Measurements from ENCODE around the gene CAMSAP2. TPM values are rescaled to one million over a fixed set of nuclear protein-coding genes. Genes with fewer than 3 reads are reported as not detected.

The CAMSAP2 gene
- polyA plus RNA-seq, 1 of the 3 experiments (the other 2 are of a cell fraction): 5.5 TPM

GRCh38 chr1:200733907-200734306 lies 4.8 kb upstream of the CAMSAP2 start (continued):
- TF ChIP-seq MXI1 (IDR thresholded peaks at IDR 0.05; ENCODE audit: low read depth, low read length): no peak

GRCh38 chr1:200737647-200738291 lies 924 bp upstream of the CAMSAP2 start:
- CTCF ChIA-PET: interaction anchor here (1.2 kb wide), 1 partner anchor 116 kb away, joined by 8 read pairs; no protein-coding TSS in a partner anchor

More at GRCh38 chr1:200737647-200738291, 924 bp upstream of the CAMSAP2 start:
- TF ChIP-seq EP300 (IDR thresholded peaks at IDR 0.05; ENCODE audit: borderline replicate concordance in 1 of 2, low read depth in 1 of 2, low read length in 1 of 2): no peak
- no peak for TF ChIP-seq MXI1 (IDR thresholded peaks at IDR 0.05; ENCODE audit: low read depth, low read length)
- TF ChIP-seq TAF1 (IDR thresholded peaks at IDR 0.05; ENCODE audit: borderline replicate concordance, low read depth, low read length): no peak
- no peak for TF ChIP-seq FOXJ3 (CRISPR knock-in tag; IDR thresholded peaks at IDR 0.05)
- TF ChIP-seq ELF1 (IDR thresholded peaks at IDR 0.05): no peak
- TF ChIP-seq GATA2 (CRISPR knock-in tag; IDR thresholded peaks at IDR 0.05): no peak
- no peak for TF ChIP-seq ZBTB33 (IDR thresholded peaks at IDR 0.05; ENCODE audit: borderline replicate concordance, low read depth)
- TF ChIP-seq FOSL2 (IDR thresholded peaks at IDR 0.05; ENCODE audit: borderline replicate concordance, low read depth): no peak
- TF ChIP-seq IRF3 (IDR thresholded peaks at IDR 0.05; ENCODE audit: low read depth, low read length): no peak
- no peak for TF ChIP-seq NRF1 (IDR thresholded peaks at IDR 0.05; ENCODE audit: low read depth, low read length)
- TF ChIP-seq SMC3 (IDR thresholded peaks at IDR 0.05; ENCODE audit: low read depth, low read length): no peak
- no peak for TF ChIP-seq POLR2AphosphoS5 (IDR thresholded peaks at IDR 0.05; ENCODE audit: low read depth, low read length)
- TF ChIP-seq TEAD4 (IDR thresholded peaks at IDR 0.05; ENCODE audit: borderline replicate concordance, insufficient read depth): no peak
- TF ChIP-seq MAX (IDR thresholded peaks at IDR 0.05; ENCODE audit: low read depth): no peak
- TF ChIP-seq CTCF (IDR thresholded peaks at IDR 0.05): no peak
- TF ChIP-seq CHD2 (IDR thresholded peaks at IDR 0.05; ENCODE audit: low read length, partially characterized antibody): no peak
- TF ChIP-seq GABPA (IDR thresholded peaks at IDR 0.05; ENCODE audit: low read depth): no peak
- TF ChIP-seq REST (IDR thresholded peaks at IDR 0.05; ENCODE audit: low read depth, low read length): no peak
- WGBS (ENCODE audit: low lambda C conversion rate): 96% methylated on average over 8 of the region's 8 CpGs
- H4K20me1 ChIP-seq (ENCODE audit: insufficient read depth): peaks cover 31% of the 10 kb centered on the region
- H2AFZ ChIP-seq (ENCODE audit: low read depth): peak overlapping the region; percentile 96
- POLR2A ChIA-PET: interaction anchor here (3.7 kb wide), 1 partner anchor 68 kb away, joined by 20 read pairs; the partner anchor contains the start of gene DDX59
- peaks cover 0 to 9% of the 10 kb centered on the region in 2 experiments for H3K36me3 ChIP-seq (replicated peaks in 1 of 2; ENCODE audit: control insufficient read depth in 1 of 2, insufficient read depth in 2 of 2, low read length in 1 of 2)
- H3K9me2 ChIP-seq: no peaks in the 10 kb centered on the region
- peaks cover 4 to 17% of the 10 kb centered on the region in 2 experiments; a peak in 3 of 4 replicates for H3K4me1 ChIP-seq (ENCODE audit: control insufficient read depth in 1 of 2, insufficient read depth in 2 of 2, low read depth in 1 of 2, low read length in 1 of 2)
- no peaks in the 10 kb centered on the region for H3K9me3 ChIP-seq
- peak overlapping the region; percentile 76 for H3K4me2 ChIP-seq
- H3K4me3 ChIP-seq (ENCODE audit: low read depth in 2 of 2, low read length in 1 of 2): peak overlapping the region; percentile 47 to 53; a peak in 1 of 4 replicates
- H3F3A ChIP-seq (replicated peaks; ENCODE audit: insufficient read depth): peaks cover 11% of the 10 kb centered on the region
- no peak for DNase-seq
- peak overlapping the region; percentile 92 to 99 for H3K27ac ChIP-seq (ENCODE audit: low read depth in 2 of 2, low read length in 1 of 2)
- H3K27me3 ChIP-seq (ENCODE audit: insufficient read depth): no peaks in the 10 kb centered on the region
- H3K9ac ChIP-seq: peak overlapping the region; percentile 60; the same call in 1 of the 2 replicates
- H3K79me2 ChIP-seq (ENCODE audit: insufficient read depth): peaks cover 32% of the 10 kb centered on the region
